SK-N-SH treated with all-trans-retinoic acid at 6 μM for 48 hours (cell line): ENCODE measurements around the gene COQ7.

Source experiments
- ATAC-seq: fragments of 200-7000 bp; cut with Tn5 transposase; 3 replicates; pipeline ENCODE4 v1.9.1; 2020; ENCODE audit warnings: mild to moderate bottlenecking, moderate library complexity
- ARNTL ChIP-seq: fragments of 450-650 bp; formaldehyde crosslinking; IDR thresholded peaks from 2 replicates; pipeline ENCODE4 v1.5.0; 2020; ENCODE audit warnings: low read depth, mild to moderate bottlenecking, moderate library complexity, borderline replicate concordance
- BACH2 ChIP-seq: fragments of 250-450 bp; sonication (Bioruptor Pico); IDR thresholded peaks from 2 replicates; pipeline ENCODE4 v1.9.0; 2021; ENCODE audit warnings: mild to moderate bottlenecking, borderline replicate concordance
- ESRRG ChIP-seq: fragments of 250-450 bp; sonication (Bioruptor Pico); IDR thresholded peaks from 2 replicates; pipeline ENCODE4 v1.6.1; 2021; ENCODE audit warnings: mild to moderate bottlenecking
- ISL1 ChIP-seq: fragments of 250-450 bp; sonication (Bioruptor Pico); IDR thresholded peaks from 2 replicates; pipeline ENCODE4 v2.1.2; 2022; ENCODE audit warnings: mild to moderate bottlenecking, moderate library complexity
- OSR1 ChIP-seq: fragments of 250-450 bp; sonication (Bioruptor Pico); IDR thresholded peaks from 2 replicates; pipeline ENCODE4 v1.8.0; 2022; ENCODE audit warnings: moderate library complexity, mild to moderate bottlenecking, inconsistent platforms
- PPARA ChIP-seq: fragments of 250-450 bp; sonication (Bioruptor Pico); IDR thresholded peaks from 2 replicates; pipeline ENCODE4 v1.5.0; 2020; ENCODE audit warnings: mild to moderate bottlenecking, borderline replicate concordance
- RARB ChIP-seq: fragments of 250-450 bp; sonication (Bioruptor Pico); IDR thresholded peaks from 2 replicates; pipeline ENCODE4 v1.8.0; 2021; ENCODE audit warnings: mild to moderate bottlenecking, moderate library complexity
- SNAI2 ChIP-seq: fragments of 250-450 bp; sonication (Bioruptor Pico); IDR thresholded peaks from 2 replicates; pipeline ENCODE4 v1.5.0; 2020; ENCODE audit warnings: mild to moderate bottlenecking, moderate library complexity
- TCF4 ChIP-seq: fragments of 250-450 bp; sonication (Bioruptor Pico); IDR thresholded peaks from 2 replicates; pipeline ENCODE4 v1.8.0; 2021; ENCODE audit warnings: mild to moderate bottlenecking, moderate library complexity, borderline replicate concordance
- TOX ChIP-seq: fragments of 250-450 bp; sonication (Bioruptor Pico); IDR thresholded peaks from 2 replicates; pipeline ENCODE4 v1.8.0; 2021; ENCODE audit warnings: mild to moderate bottlenecking, moderate library complexity, borderline replicate concordance
- ZC3H10 ChIP-seq: fragments of 250-450 bp; sonication (Bioruptor Pico); IDR thresholded peaks from 2 replicates; pipeline ENCODE4 v1.5.1; 2021; ENCODE audit warnings: mild to moderate bottlenecking, moderate library complexity
- ZFP3 ChIP-seq: fragments of 250-450 bp; sonication (Bioruptor Pico); IDR thresholded peaks from 2 replicates; pipeline ENCODE4 v1.5.0; 2020; ENCODE audit warnings: mild to moderate bottlenecking, moderate library complexity
- ZFP30 ChIP-seq: fragments of 450-650 bp; formaldehyde crosslinking; IDR thresholded peaks from 2 replicates; pipeline ENCODE4 v1.5.0; 2022; ENCODE audit warnings: mild to moderate bottlenecking, moderate library complexity
- ZNF565 ChIP-seq: fragments of 450-650 bp; formaldehyde crosslinking; conservative IDR thresholded peaks from 2 replicates; pipeline ENCODE4 v1.5.0; 2020; ENCODE audit warnings: low read depth, mild to moderate bottlenecking, moderate library complexity
- ZNF70 ChIP-seq: fragments of 450-650 bp; formaldehyde crosslinking; IDR thresholded peaks from 2 replicates; pipeline ENCODE4 v1.5.0; 2020; ENCODE audit warnings: mild to moderate bottlenecking, moderate library complexity
- ZNF8 ChIP-seq: fragments of 450-650 bp; formaldehyde crosslinking; IDR thresholded peaks from 2 replicates; pipeline ENCODE4 v1.5.0; 2020; ENCODE audit warnings: mild to moderate bottlenecking, moderate library complexity
- TF ChIP-seq, protein P1 (sequence below): fragments of 250-450 bp; sonication (Bioruptor Pico); IDR thresholded peaks from 2 replicates; pipeline ENCODE4 v1.5.1; 2020; ENCODE audit warnings: low read depth, mild to moderate bottlenecking, moderate library complexity
- TF ChIP-seq, protein P2 (sequence below): fragments of 250-450 bp; sonication (Bioruptor Pico); IDR thresholded peaks from 2 replicates; pipeline ENCODE4 v1.8.0; 2020; ENCODE audit warnings: mild to moderate bottlenecking, moderate library complexity, borderline replicate concordance
- TF ChIP-seq, protein P3 (sequence below): fragments of 250-450 bp; sonication (Bioruptor Pico); IDR thresholded peaks from 2 replicates; pipeline ENCODE4 v1.5.1; 2021; ENCODE audit warnings: mild to moderate bottlenecking, moderate library complexity
- TF ChIP-seq, protein P4 (sequence below): fragments of 250-450 bp; sonication (Bioruptor Pico); IDR thresholded peaks from 2 replicates; pipeline ENCODE4 v1.8.0; 2021; ENCODE audit warnings: low read depth, mild to moderate bottlenecking, moderate library complexity, borderline replicate concordance

The COQ7 gene

DNA sequence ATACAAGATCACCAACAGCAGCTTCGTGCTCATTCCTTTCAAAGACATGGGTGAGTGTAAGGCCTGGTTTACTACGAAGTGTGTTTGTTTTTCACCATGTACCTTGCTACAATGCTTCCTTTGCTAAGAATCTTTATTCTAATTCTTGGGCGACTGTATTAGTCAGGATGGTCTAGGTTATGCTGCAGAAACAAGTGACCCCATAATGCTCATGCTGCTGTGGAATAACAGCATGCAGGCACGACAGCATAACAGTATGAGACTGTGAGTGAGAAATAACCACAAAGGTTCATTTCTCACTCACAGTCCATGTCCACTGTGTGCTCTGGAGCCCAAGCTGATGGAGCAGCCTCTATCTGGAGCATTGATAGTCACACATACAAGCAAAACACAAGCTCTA is 45.7 kb upstream of the COQ7 start (continued):
- TF ChIP-seq ESRRG (CRISPR knock-in tag), result no peak
- no peak for TF ChIP-seq ZC3H10 (CRISPR knock-in tag)
- TF ChIP-seq BACH2 (CRISPR knock-in tag), result no peak
- TF ChIP-seq TCF4 (CRISPR knock-in tag), result no peak
- no peak for TF ChIP-seq PPARA (CRISPR knock-in tag)
- TF ChIP-seq ZFP3 (CRISPR knock-in tag), result no peak
- TF ChIP-seq, protein P1, sequence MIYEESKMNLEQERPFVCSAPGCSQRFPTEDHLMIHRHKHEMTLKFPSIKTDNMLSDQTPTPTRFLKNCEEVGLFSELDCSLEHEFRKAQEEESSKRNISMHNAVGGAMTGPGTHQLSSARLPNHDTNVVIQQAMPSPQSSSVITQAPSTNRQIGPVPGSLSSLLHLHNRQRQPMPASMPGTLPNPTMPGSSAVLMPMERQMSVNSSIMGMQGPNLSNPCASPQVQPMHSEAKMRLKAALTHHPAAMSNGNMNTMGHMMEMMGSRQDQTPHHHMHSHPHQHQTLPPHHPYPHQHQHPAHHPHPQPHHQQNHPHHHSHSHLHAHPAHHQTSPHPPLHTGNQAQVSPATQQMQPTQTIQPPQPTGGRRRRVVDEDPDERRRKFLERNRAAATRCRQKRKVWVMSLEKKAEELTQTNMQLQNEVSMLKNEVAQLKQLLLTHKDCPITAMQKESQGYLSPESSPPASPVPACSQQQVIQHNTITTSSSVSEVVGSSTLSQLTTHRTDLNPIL (CRISPR knock-in tag), result no peak
- TF ChIP-seq, all 23 proteins: peak for 0

DNA sequence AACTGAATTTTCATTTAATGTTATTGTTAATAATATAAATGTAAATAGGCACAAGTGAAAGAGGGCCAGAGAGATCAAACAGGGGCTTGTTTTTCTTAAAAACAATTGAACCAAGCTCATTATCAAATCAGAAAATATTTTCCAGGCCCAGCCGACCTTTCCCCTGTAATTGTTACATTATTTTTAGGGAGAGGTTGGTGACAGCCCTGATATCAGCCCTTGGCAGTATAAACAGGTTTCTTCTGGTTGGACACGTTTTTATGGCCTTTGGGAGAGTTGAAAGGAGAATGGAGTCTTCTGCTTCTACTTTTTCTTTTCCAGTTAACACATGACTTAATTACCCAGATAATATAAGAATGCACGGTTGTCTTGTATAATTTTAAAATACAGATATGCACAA is 40.0 kb upstream of the COQ7 start:
- no peak for ATAC-seq

DNA sequence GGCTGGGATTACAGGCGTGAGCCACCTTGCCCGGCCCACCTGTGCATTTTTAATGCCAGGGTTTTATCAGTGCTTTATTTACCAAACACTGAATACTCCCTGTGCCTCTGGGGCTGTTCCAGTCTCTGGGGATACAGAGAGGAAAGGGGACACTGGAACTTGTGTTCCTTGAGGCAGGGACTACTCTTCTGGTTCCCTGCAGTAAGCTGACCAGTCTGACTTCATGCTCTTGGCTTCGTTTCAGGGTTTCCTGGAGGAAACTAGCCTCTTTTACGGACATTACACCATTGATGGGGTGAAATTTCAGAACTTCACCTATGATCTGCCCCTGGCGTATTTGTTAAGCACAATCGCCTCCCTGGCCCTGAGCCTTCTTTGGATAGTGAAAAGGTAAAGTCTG is 37.4 kb upstream of the COQ7 start:
- ATAC-seq, result no peak
- TF ChIP-seq ZNF565 (no peak), TCF4 (CRISPR knock-in tag) (no peak), ARNTL (CRISPR knock-in tag) (no peak)

More for the DNA sequence above, 40.0 kb upstream of the COQ7 start:
- no peak for TF ChIP-seq SNAI2
- TF ChIP-seq TCF4 (CRISPR knock-in tag), result no peak
- no peak for TF ChIP-seq BACH2 (CRISPR knock-in tag)
- TF ChIP-seq, protein P2, sequence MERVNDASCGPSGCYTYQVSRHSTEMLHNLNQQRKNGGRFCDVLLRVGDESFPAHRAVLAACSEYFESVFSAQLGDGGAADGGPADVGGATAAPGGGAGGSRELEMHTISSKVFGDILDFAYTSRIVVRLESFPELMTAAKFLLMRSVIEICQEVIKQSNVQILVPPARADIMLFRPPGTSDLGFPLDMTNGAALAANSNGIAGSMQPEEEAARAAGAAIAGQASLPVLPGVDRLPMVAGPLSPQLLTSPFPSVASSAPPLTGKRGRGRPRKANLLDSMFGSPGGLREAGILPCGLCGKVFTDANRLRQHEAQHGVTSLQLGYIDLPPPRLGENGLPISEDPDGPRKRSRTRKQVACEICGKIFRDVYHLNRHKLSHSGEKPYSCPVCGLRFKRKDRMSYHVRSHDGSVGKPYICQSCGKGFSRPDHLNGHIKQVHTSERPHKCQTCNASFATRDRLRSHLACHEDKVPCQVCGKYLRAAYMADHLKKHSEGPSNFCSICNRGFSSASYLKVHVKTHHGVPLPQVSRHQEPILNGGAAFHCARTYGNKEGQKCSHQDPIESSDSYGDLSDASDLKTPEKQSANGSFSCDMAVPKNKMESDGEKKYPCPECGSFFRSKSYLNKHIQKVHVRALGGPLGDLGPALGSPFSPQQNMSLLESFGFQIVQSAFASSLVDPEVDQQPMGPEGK (CRISPR knock-in tag), result no peak
- TF ChIP-seq ZFP30, result no peak
- TF ChIP-seq PPARA (CRISPR knock-in tag), result no peak

DNA sequence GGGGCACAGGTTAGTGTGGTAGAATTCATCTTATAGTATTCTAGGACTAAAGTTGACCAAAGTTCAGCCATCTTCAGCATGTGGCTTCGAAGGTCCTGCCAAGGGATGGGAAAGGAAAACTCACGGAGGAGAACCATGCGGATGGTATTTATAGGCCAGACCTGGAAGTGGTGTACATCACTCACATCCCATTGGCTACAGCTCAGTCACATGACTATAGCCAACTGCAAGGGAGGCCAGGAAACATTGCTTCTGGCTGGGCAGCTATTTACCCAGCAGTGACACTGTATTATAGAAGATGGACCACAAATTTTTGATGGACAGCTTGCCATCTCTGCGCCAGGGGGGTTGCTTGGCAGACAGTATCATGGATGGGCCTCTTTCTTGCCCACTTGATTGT is 35.7 kb upstream of the COQ7 start:
- TF ChIP-seq TCF4 (CRISPR knock-in tag) (no peak), TOX (no peak), ZNF70 (CRISPR knock-in tag) (no peak), ARNTL (CRISPR knock-in tag) (no peak), PPARA (CRISPR knock-in tag) (no peak), RARB (CRISPR knock-in tag) (no peak), ZFP30 (no peak)
- TF ChIP-seq, protein P3, sequence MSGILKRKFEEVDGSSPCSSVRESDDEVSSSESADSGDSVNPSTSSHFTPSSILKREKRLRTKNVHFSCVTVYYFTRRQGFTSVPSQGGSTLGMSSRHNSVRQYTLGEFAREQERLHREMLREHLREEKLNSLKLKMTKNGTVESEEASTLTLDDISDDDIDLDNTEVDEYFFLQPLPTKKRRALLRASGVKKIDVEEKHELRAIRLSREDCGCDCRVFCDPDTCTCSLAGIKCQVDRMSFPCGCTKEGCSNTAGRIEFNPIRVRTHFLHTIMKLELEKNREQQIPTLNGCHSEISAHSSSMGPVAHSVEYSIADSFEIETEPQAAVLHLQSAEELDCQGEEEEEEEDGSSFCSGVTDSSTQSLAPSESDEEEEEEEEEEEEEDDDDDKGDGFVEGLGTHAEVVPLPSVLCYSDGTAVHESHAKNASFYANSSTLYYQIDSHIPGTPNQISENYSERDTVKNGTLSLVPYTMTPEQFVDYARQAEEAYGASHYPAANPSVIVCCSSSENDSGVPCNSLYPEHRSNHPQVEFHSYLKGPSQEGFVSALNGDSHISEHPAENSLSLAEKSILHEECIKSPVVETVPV, result no peak
- TF ChIP-seq, protein P2 (CRISPR knock-in tag), result no peak
- ATAC-seq, result no peak

DNA sequence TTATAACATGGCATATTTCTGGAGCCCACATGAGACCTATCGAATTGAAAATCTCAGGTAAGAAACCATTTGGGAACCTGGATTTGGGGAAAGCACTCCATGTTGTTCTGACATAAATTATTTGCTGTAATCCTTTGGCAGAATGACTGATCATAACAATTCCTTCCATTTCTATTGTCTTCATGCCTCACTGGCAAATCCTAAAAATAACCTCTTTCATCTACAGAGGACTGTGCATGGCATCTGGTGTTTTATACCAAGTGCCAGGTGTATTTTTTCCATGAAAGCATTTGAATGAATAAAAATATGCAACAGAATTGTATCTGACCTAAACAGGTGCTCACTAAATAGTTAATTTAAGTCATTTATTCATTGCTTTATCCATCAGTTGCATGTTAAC is 33.7 kb upstream of the COQ7 start:
- no peak for TF ChIP-seq ZFP3 (CRISPR knock-in tag)
- no peak for TF ChIP-seq ARNTL (CRISPR knock-in tag)
- no peak for TF ChIP-seq OSR1 (CRISPR knock-in tag)
- no peak for ATAC-seq

DNA sequence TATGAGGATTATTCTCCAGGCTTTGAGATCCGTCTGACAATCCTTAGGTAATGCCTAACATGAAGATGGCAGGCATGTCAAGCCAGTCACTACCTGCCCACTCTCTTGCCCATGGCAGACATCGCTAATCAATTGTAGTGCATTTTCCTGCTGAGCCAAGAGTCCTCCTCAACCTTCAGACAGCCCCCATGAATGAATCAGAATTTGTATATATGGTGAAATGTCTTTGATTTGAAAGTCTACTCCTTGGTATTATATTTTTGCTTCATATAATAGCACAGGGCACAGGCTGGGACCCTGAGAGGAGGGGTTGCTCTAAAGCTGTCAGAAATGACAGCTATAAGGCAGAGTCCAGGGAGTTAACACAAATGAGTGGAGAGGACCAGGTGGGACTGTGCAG is 27.0 kb upstream of the COQ7 start:
- no peak for ATAC-seq
- TF ChIP-seq BACH2 (CRISPR knock-in tag), result no peak
- no peak for TF ChIP-seq ZNF8 (CRISPR knock-in tag)
- TF ChIP-seq, protein P1 (CRISPR knock-in tag), result no peak
- no peak for TF ChIP-seq PPARA (CRISPR knock-in tag)
- TF ChIP-seq ISL1 (CRISPR knock-in tag), result no peak
- TF ChIP-seq, protein P2 (CRISPR knock-in tag), result no peak
- TF ChIP-seq ZNF70 (CRISPR knock-in tag), result no peak
- no peak for TF ChIP-seq ZFP30
- TF ChIP-seq, protein P4, sequence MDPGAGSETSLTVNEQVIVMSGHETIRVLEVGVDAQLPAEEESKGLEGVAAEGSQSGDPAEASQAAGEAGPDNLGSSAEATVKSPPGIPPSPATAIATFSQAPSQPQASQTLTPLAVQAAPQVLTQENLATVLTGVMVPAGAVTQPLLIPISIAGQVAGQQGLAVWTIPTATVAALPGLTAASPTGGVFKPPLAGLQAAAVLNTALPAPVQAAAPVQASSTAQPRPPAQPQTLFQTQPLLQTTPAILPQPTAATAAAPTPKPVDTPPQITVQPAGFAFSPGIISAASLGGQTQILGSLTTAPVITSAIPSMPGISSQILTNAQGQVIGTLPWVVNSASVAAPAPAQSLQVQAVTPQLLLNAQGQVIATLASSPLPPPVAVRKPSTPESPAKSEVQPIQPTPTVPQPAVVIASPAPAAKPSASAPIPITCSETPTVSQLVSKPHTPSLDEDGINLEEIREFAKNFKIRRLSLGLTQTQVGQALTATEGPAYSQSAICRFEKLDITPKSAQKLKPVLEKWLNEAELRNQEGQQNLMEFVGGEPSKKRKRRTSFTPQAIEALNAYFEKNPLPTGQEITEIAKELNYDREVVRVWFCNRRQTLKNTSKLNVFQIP (CRISPR knock-in tag), result no peak
- TF ChIP-seq RARB (CRISPR knock-in tag), result no peak
